Neural crest cell (in vitro differentiated cells): ENCODE data around the gene OXGR1. TPM values are rescaled to one million over a fixed set of nuclear protein-coding genes. Genes with fewer than 3 reads are reported as not detected.

ENCODE experiments used
- DNase-seq: peaks from one replicate; pipeline ENCODE4 v3.0.0; 2021; ENCODE audit warnings: low read depth, mixed read lengths, low spot score
- H3K27ac Mint-ChIP-seq: one replicate; pipeline ENCODE4 v1.8.0; 2021; ENCODE audit warnings: mild to moderate bottlenecking, mixed read lengths; ENCODE audit not compliant: unreplicated experiment
- H3K27me3 Mint-ChIP-seq: 2 replicates; pipeline ENCODE4 v1.8.0; 2021; ENCODE audit warnings: low read depth, mild to moderate bottlenecking, mixed read lengths
- H3K36me3 Mint-ChIP-seq: 2 replicates; pipeline ENCODE4 v1.8.0; 2021; ENCODE audit warnings: low read depth, mild to moderate bottlenecking, mixed read lengths
- H3K4me1 Mint-ChIP-seq: 2 replicates; pipeline ENCODE4 v1.8.0; 2021; ENCODE audit warnings: mixed read lengths
- H3K4me3 Mint-ChIP-seq: one replicate; pipeline ENCODE4 v1.8.0; 2021; ENCODE audit warnings: mild to moderate bottlenecking, mixed read lengths
- H3K9me3 Mint-ChIP-seq: 2 replicates; pipeline ENCODE4 v1.8.0; 2021; ENCODE audit warnings: mixed read lengths
- CTCF ChIP-seq: fragments of 200-600 bp; sonication (generic); conservative IDR thresholded peaks from 2 replicates; pipeline ENCODE4 v1.5.0; 2021; ENCODE audit warnings: antibody characterized with exemption, mild to moderate bottlenecking
- total RNA-seq: library from RNA; stranded (reverse); gene quantifications from 2 replicates; pipeline ENCODE4 v1.2.1, GENCODE V29; 2021

OXGR1 gene
- total RNA-seq, 1 donor from 2014 or later: 0.42 TPM

DNA sequence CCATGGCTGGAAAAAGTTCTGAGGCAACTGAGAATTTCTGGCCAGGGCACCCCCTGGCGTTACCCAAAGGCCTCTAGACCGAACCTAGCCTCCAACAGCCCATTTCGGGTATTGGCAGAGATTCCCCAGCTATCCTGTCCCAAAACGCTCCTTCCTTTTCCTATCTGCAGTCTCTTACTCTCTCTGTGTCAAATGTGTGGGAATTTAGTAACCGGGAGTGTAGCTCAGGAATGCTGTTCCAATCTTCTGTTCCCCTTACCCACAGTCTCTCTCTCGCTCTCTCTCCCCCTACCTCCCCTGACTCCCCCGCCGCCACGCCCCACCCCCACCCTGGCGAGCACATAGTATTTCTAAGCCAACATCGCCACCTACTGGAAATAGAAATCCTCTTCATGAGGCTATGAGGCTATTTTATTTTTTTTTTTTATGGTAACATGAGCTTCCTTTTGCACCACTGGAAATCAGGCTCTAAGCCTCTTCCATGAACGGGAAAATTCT, 27.0 kb downstream of the OXGR1 start:
- no peak for DNase-seq
- no peaks in the 10 kb centered on the region for H3K27me3 Mint-ChIP-seq
- H3K9me3 Mint-ChIP-seq: peaks cover 20% of the 10 kb centered on the region
- H3K27ac Mint-ChIP-seq: no peak overlapping the region
- H3K36me3 Mint-ChIP-seq: peaks cover 13% of the 10 kb centered on the region
- H3K4me3 Mint-ChIP-seq: no peak overlapping the region
- TF ChIP-seq CTCF: peak; percentile 27
- no peaks in the 10 kb centered on the region for H3K4me1 Mint-ChIP-seq

DNA sequence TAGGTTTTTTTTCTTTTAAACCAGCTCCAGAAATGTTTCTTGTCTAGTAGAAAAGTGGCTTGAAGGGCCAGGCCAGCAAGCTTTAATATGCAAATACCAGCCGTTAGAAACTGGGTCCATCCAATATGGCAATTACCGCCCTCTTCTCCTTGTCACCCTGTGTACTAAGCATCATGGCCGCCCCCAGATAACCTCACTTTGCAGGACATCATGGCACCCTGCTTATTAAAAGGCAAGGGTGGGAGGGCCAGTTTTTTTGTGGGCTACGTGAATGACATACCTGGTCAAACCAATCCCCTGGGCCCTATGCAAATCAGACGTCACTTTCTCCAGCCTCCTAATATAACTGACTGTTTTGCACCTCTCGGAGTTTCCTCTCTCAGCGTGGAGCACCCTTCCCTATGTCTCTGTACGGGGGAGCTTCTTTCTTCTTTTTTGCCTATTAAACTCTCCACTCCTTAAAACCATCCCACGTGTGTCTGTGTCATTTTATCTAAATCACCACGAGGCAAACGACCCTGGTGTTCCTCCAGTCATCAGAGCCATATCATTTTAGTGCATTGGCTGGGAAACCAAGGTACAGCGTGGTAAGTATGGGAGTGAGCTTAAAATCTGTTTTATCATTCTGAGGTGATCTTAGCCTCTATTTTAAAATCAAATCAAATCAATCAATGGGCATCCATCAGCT, 27.7 kb downstream of the OXGR1 start:
- H3K27me3 Mint-ChIP-seq: no peaks in the 10 kb centered on the region
- H3K9me3 Mint-ChIP-seq: peaks cover 20% of the 10 kb centered on the region
- H3K4me3 Mint-ChIP-seq: no peak overlapping the region
- no peaks in the 10 kb centered on the region for H3K4me1 Mint-ChIP-seq
- no peak for TF ChIP-seq CTCF
- H3K36me3 Mint-ChIP-seq: peaks cover 13% of the 10 kb centered on the region
- no peak for DNase-seq
- no peak overlapping the region for H3K27ac Mint-ChIP-seq

- peaks cover 6% of the 10 kb centered on the region for H3K36me3 Mint-ChIP-seq
- no peaks in the 10 kb centered on the region for H3K4me1 Mint-ChIP-seq
- TF ChIP-seq CTCF: no peak
- no peak overlapping the region for H3K27ac Mint-ChIP-seq
- H3K4me3 Mint-ChIP-seq: no peak overlapping the region
- DNase-seq: no peak
- peaks cover 16% of the 10 kb centered on the region for H3K9me3 Mint-ChIP-seq
- H3K27me3 Mint-ChIP-seq: no peaks in the 10 kb centered on the region
These were observed 30.3 kb downstream of the OXGR1 start for GRCh38 chr13:96963786-96964475.

- H3K9me3 Mint-ChIP-seq: peaks cover 5% of the 10 kb centered on the region
- TF ChIP-seq CTCF: no peak
- H3K27me3 Mint-ChIP-seq: no peaks in the 10 kb centered on the region
- no peak for DNase-seq
- no peak overlapping the region for H3K4me3 Mint-ChIP-seq
- no peaks in the 10 kb centered on the region for H3K4me1 Mint-ChIP-seq
- no peaks in the 10 kb centered on the region for H3K36me3 Mint-ChIP-seq
- H3K27ac Mint-ChIP-seq: no peak overlapping the region
These were observed 33.9 kb downstream of the OXGR1 start for GRCh38 chr13:96960379-96960778.

GRCh38 chr13:96958286-96958891, 35.9 kb downstream of the OXGR1 start:
- Mint-ChIP-seq H3K36me3 (no peaks in the 10 kb centered on the region), H3K4me1 (no peaks in the 10 kb centered on the region), H3K27ac (no peak overlapping the region), H3K9me3 (peaks cover 4% of the 10 kb centered on the region), H3K4me3 (no peak overlapping the region), H3K27me3 (no peaks in the 10 kb centered on the region)
- DNase-seq: no peak
- peak; percentile 89 for TF ChIP-seq CTCF
